WTC11 (cell line): Measurements from ENCODE around the gene TULP1. TPM values are rescaled to one million over a fixed set of nuclear protein-coding genes. Genes with fewer than 3 reads are reported as not detected.
A peak's percentile ranks its signal among the peaks of the same experiment; 100 is the strongest.

Source experiments
- AR ChIP-seq: fragments of 250-450 bp; sonication (Bioruptor Pico); IDR thresholded peaks from 2 replicates; pipeline ENCODE4 v1.9.0; 2021; ENCODE audit warnings: mild to moderate bottlenecking
- ARID4B ChIP-seq: sonication (generic); formaldehyde crosslinking; IDR thresholded peaks from 2 replicates; pipeline ENCODE4 v1.8.0; 2023; ENCODE audit warnings: missing genetic modification reagents, mild to moderate bottlenecking, borderline replicate concordance
- CREM ChIP-seq: sonication (generic); formaldehyde crosslinking; IDR thresholded peaks from 2 replicates; pipeline ENCODE4 v1.8.1; 2022; ENCODE audit warnings: mild to moderate bottlenecking, missing genetic modification reagents, moderate library complexity
- FOXJ3 ChIP-seq: sonication (generic); formaldehyde crosslinking; IDR thresholded peaks from 2 replicates; pipeline ENCODE4 v1.9.0; 2021; ENCODE audit warnings: missing genetic modification reagents, mild to moderate bottlenecking, borderline replicate concordance
- FOXK1 ChIP-seq: sonication (generic); formaldehyde crosslinking; IDR thresholded peaks from 2 replicates; pipeline ENCODE4 v1.8.0; 2022; ENCODE audit warnings: mild to moderate bottlenecking, moderate library complexity, missing genetic modification reagents
- FOXP4 ChIP-seq: sonication (generic); formaldehyde crosslinking; IDR thresholded peaks from 2 replicates; pipeline ENCODE4 v1.8.0; 2022; ENCODE audit warnings: mild to moderate bottlenecking, missing genetic modification reagents
- GABPB1 ChIP-seq: sonication (generic); formaldehyde crosslinking; IDR thresholded peaks from 2 replicates; pipeline ENCODE4 v1.8.1; 2023; ENCODE audit warnings: mild to moderate bottlenecking, missing genetic modification reagents
- KAT7 ChIP-seq: sonication (generic); formaldehyde crosslinking; IDR thresholded peaks from 2 replicates; pipeline ENCODE4 v1.8.1; 2023; ENCODE audit warnings: missing genetic modification reagents, mild to moderate bottlenecking, borderline replicate concordance
- NR3C1 ChIP-seq: sonication (generic); formaldehyde crosslinking; conservative IDR thresholded peaks from 2 replicates; pipeline ENCODE4 v1.8.1; 2023; ENCODE audit warnings: low read depth, mild to moderate bottlenecking, missing genetic modification reagents
- RORB ChIP-seq: fragments of 250-450 bp; sonication (Bioruptor Pico); IDR thresholded peaks from 2 replicates; pipeline ENCODE4 v1.9.0; 2021; ENCODE audit warnings: mild to moderate bottlenecking
- TCF7 ChIP-seq: sonication (generic); formaldehyde crosslinking; IDR thresholded peaks from 2 replicates; pipeline ENCODE4 v1.8.0; 2022; ENCODE audit warnings: mild to moderate bottlenecking, low read depth, missing genetic modification reagents, moderate library complexity
- TEAD4 ChIP-seq: sonication (generic); formaldehyde crosslinking; IDR thresholded peaks from 2 replicates; pipeline ENCODE4 v1.8.0; 2022; ENCODE audit warnings: mild to moderate bottlenecking, missing genetic modification reagents
- USF1 ChIP-seq: sonication (generic); formaldehyde crosslinking; IDR thresholded peaks from 2 replicates; pipeline ENCODE4 v1.8.0; 2022; ENCODE audit warnings: mild to moderate bottlenecking, missing genetic modification reagents
- ZSCAN18 ChIP-seq: fragments of 250-450 bp; sonication (Bioruptor Pico); IDR thresholded peaks from 2 replicates; pipeline ENCODE4 v2.1.2; 2022; ENCODE audit warnings: mild to moderate bottlenecking, moderate library complexity
- total RNA-seq: library from RNA; stranded (reverse); gene quantifications from 3 replicates; pipeline ENCODE4 v1.2.3, GENCODE V29; 2021
- TF ChIP-seq, protein P1 (sequence below): sonication (generic); formaldehyde crosslinking; IDR thresholded peaks from 2 replicates; pipeline ENCODE4 v1.8.1; 2023; ENCODE audit warnings: mild to moderate bottlenecking, missing genetic modification reagents
- TF ChIP-seq, protein P2 (sequence below): fragments of 250-450 bp; sonication (Bioruptor Pico); conservative IDR thresholded peaks from 2 replicates; pipeline ENCODE4 v1.9.0; 2021; ENCODE audit warnings: mild to moderate bottlenecking
- TF ChIP-seq, protein P3 (sequence below): fragments of 200-600 bp; IDR thresholded peaks from 2 replicates; pipeline ENCODE4 v1.8.0; 2022; ENCODE audit warnings: antibody characterized with exemption
- TF ChIP-seq, protein P4 (sequence below): sonication (generic); formaldehyde crosslinking; IDR thresholded peaks from 2 replicates; pipeline ENCODE4 v1.8.1; 2022; ENCODE audit warnings: low read depth, missing genetic modification reagents, borderline replicate concordance

TULP1 gene
- total RNA-seq, 1 experiment from 2014 or later, result 2.9 TPM

DNA sequence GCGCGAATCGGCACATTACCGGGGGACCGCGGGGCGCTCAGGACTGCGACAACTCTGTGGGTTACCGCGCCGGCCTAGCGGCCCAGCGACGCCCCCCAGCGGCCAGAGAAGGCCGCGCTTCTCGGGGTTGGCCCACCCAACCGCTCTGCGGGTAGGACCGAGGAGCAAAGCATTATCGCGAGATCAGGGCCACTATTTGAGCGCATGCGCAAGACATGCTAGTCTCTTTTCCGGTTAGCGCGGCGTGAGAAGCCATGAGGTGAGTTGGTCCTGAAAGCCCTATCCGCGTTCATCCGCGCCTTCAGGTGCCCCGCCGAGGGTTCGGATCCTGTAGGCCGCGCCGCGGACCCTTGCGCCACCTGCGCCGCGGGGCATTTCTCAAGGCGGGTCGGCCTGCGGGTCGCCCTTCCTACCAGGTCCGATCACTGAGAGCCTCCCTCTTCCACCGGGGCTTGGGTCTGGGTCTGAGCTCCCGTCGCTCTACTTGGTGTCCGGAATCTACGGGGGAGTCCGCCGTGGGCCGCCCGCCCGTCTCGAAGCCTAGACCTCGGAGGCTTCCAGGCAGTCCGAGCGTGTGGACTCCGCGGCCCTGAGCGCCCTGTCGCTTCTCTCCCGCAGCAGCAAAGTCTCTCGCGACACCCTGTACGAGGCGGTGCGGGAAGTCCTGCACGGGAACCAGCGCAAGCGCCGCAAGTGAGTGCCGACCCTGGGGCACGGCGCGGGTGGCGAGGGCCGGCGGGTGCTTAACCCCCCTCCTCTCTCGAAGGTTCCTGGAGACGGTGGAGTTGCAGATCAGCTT lies 44.3 kb downstream of the TULP1 start, which contains the start of gene RPL10A (continued):
- TF ChIP-seq, protein P1, sequence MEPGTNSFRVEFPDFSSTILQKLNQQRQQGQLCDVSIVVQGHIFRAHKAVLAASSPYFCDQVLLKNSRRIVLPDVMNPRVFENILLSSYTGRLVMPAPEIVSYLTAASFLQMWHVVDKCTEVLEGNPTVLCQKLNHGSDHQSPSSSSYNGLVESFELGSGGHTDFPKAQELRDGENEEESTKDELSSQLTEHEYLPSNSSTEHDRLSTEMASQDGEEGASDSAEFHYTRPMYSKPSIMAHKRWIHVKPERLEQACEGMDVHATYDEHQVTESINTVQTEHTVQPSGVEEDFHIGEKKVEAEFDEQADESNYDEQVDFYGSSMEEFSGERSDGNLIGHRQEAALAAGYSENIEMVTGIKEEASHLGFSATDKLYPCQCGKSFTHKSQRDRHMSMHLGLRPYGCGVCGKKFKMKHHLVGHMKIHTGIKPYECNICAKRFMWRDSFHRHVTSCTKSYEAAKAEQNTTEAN (CRISPR knock-in tag), result no peak; the same call in 1 of the 2 replicates
- TF ChIP-seq, protein P2, sequence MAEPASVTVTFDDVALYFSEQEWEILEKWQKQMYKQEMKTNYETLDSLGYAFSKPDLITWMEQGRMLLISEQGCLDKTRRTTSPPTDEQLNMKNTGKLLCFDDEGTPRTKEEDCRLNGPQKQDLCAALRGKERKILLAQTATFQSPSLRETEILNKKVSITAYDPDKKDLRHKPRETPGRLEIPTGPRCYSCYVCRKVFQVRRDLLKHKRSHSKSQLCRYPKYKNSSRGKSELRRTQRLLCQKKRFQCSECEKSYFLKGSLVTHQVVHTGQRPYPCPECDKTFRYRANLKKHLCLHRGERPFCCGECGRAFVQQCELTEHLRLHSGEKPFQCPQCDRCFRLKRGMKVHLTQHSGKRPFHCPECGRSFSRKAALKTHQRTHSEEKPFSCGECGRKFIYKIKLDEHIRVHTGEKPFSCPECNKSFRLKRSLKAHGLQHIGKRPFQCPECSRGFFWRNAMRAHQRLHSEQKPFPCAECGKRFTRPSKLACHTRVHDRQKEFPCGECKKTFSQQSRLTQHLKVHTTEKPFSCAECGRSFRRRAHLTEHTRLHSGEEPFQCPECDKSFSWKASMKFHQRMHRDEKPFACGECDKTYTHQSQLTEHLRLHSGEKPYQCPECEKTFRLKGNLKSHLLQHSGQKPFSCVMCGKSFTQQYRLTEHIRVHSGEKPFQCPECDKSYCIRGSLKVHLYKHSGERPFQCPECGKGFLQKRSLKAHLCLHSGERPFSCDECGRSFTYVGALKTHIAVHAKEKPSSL (CRISPR knock-in tag), result no peak
- TF ChIP-seq TCF7 (CRISPR knock-in tag) (no peak), GABPB1 (CRISPR knock-in tag) (peak; percentile 67), ZSCAN18 (CRISPR knock-in tag) (no peak), CREM (CRISPR knock-in tag) (0 out of 2 replicates have a peak, but pooled peaks have one; percentile 52), TEAD4 (CRISPR knock-in tag) (peak; percentile 36; the same call in 1 of the 2 replicates), FOXP4 (CRISPR knock-in tag) (peak; percentile 90), RORB (CRISPR knock-in tag) (no peak), USF1 (CRISPR knock-in tag) (peak; percentile 62; the same call in 1 of the 2 replicates), AR (CRISPR knock-in tag) (no peak), FOXK1 (CRISPR knock-in tag) (peak; percentile 63; the same call in 1 of the 2 replicates), KAT7 (CRISPR knock-in tag) (peak; percentile 93; the same call in 1 of the 2 replicates), ARID4B (CRISPR knock-in tag) (peak; percentile 48; the same call in 1 of the 2 replicates), FOXJ3 (CRISPR knock-in tag) (no peak), NR3C1 (CRISPR knock-in tag) (no peak)
- TF ChIP-seq, protein P3, sequence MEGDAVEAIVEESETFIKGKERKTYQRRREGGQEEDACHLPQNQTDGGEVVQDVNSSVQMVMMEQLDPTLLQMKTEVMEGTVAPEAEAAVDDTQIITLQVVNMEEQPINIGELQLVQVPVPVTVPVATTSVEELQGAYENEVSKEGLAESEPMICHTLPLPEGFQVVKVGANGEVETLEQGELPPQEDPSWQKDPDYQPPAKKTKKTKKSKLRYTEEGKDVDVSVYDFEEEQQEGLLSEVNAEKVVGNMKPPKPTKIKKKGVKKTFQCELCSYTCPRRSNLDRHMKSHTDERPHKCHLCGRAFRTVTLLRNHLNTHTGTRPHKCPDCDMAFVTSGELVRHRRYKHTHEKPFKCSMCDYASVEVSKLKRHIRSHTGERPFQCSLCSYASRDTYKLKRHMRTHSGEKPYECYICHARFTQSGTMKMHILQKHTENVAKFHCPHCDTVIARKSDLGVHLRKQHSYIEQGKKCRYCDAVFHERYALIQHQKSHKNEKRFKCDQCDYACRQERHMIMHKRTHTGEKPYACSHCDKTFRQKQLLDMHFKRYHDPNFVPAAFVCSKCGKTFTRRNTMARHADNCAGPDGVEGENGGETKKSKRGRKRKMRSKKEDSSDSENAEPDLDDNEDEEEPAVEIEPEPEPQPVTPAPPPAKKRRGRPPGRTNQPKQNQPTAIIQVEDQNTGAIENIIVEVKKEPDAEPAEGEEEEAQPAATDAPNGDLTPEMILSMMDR, result peak; percentile 93
- TF ChIP-seq, protein P4, sequence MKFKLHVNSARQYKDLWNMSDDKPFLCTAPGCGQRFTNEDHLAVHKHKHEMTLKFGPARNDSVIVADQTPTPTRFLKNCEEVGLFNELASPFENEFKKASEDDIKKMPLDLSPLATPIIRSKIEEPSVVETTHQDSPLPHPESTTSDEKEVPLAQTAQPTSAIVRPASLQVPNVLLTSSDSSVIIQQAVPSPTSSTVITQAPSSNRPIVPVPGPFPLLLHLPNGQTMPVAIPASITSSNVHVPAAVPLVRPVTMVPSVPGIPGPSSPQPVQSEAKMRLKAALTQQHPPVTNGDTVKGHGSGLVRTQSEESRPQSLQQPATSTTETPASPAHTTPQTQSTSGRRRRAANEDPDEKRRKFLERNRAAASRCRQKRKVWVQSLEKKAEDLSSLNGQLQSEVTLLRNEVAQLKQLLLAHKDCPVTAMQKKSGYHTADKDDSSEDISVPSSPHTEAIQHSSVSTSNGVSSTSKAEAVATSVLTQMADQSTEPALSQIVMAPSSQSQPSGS (CRISPR knock-in tag), result no peak
